Endothelial cell of umbilical vein (primary cell): Measurements from ENCODE around the gene CDYL. TPM values are rescaled to one million over a fixed set of nuclear protein-coding genes. Genes with fewer than 3 reads are reported as not detected.

Experiments used
- BruUV-seq: library from RNA; stranded (reverse); fragments of 400-500 nt; replicated peaks from 2 replicates; lab custom pipeline; 2021; lab: Mats Ljungman, UMichigan
- CTCF ChIA-PET: fragments of 300-600, 350-600 bp; sonication (Branson Sonifier 250); formaldehyde crosslinking; loops from one replicate; lab custom pipeline; 2021; ENCODE audit warnings: antibody characterized with exemption, inconsistent platforms; lab: Charles Lee
- POLR2A ChIA-PET: fragments of 300-600, 350-600 bp; sonication (Branson Sonifier 250); formaldehyde crosslinking; loops from one replicate; lab custom pipeline; 2021; ENCODE audit warnings: antibody characterized with exemption, inconsistent platforms; lab: Charles Lee
- DNase-seq: peaks from one replicate; pipeline ENCODE4 v3.0.0-alpha.2; 2011; ENCODE audit warnings: low read depth, low spot score
- FAIRE-seq: peaks from 2 replicates; lab custom pipeline; 2011; peaks lifted over from hg19 to GRCh38; lab: Jason Lieb, UNC
- H2AFZ ChIP-seq: 2 replicates; pipeline ENCODE4 v1.6.0; 2012; ENCODE audit warnings: low read depth, low read length, control low read depth, inconsistent platforms
- H3K27ac ChIP-seq: 2 replicates; pipeline ENCODE4 v1.5.1; 2011; ENCODE audit warnings: low read depth, mild to moderate bottlenecking, control low read depth, low read length, moderate library complexity; ENCODE audit not compliant: insufficient read depth
- H3K27me3 ChIP-seq, 2 experiments: 2 replicates each; pipeline versions ENCODE4 v1.6.0 to v1.6.1; 2011; ENCODE audit warnings: low read length in 2 of 2, mixed read lengths in 1 of 2; ENCODE audit not compliant: control insufficient read depth in 2 of 2, insufficient read depth in 2 of 2
- H3K36me3 ChIP-seq, 2 experiments: 2 replicates in 1 of 2; 3 replicates in 1 of 2; pipeline ENCODE4 v1.5.1; 2011; ENCODE audit warnings: low read length in 2 of 2, mild to moderate bottlenecking in 1 of 2, moderate library complexity in 1 of 2; ENCODE audit not compliant: control insufficient read depth in 2 of 2, insufficient read depth in 2 of 2; ENCODE audit errors: extremely low read depth in 1 of 2
- H3K4me1 ChIP-seq: 3 replicates; pipeline ENCODE4 v1.5.1; 2011; ENCODE audit warnings: mild to moderate bottlenecking, low read length; ENCODE audit not compliant: control insufficient read depth, insufficient read depth; ENCODE audit errors: extremely low read depth
- H3K4me2 ChIP-seq: 2 replicates; pipeline ENCODE4 v1.6.1; 2011; ENCODE audit warnings: low read length, control low read depth, mixed read lengths; ENCODE audit not compliant: insufficient read depth
- H3K4me3 ChIP-seq, 3 experiments: fragments of 200-600 bp in 1 of 3; sonication (generic), shearing (Covaris generic) in 1 of 3; replicated peaks in 1 of 3; 2 replicates each; pipeline ENCODE4 v1.5.1; 2011 to 2016; ENCODE audit warnings: control low read depth in 3 of 3, low read length in 3 of 3, mild to moderate bottlenecking in 2 of 3, inconsistent platforms in 1 of 3, low read depth in 1 of 3, moderate library complexity in 1 of 3; ENCODE audit not compliant: insufficient read depth in 1 of 3
- H3K79me2 ChIP-seq: 2 replicates; pipeline ENCODE4 v1.6.0; 2012; ENCODE audit warnings: low read length, inconsistent platforms; ENCODE audit not compliant: control insufficient read depth, insufficient read depth
- H3K9ac ChIP-seq: replicated peaks from 2 replicates; pipeline ENCODE3; 2011; ENCODE audit warnings: low read length, control low read depth; ENCODE audit not compliant: insufficient read depth; ENCODE audit errors: extremely low read depth
- H3K9me1 ChIP-seq: replicated peaks from 3 replicates; pipeline ENCODE4 v1.6.0; 2011; ENCODE audit warnings: mild to moderate bottlenecking, low read length; ENCODE audit not compliant: control insufficient read depth, insufficient read depth; ENCODE audit errors: extremely low read depth
- H3K9me3 ChIP-seq: replicated peaks from 2 replicates; pipeline ENCODE4 v1.5.1; 2012; ENCODE audit warnings: low read length, inconsistent platforms; ENCODE audit not compliant: control insufficient read depth, insufficient read depth
- H4K20me1 ChIP-seq: replicated peaks from 2 replicates; pipeline ENCODE3; 2011; ENCODE audit warnings: mild to moderate bottlenecking, low read length; ENCODE audit not compliant: control insufficient read depth, insufficient read depth; ENCODE audit errors: extremely low read depth
- CTCF ChIP-seq, 2 donors: IDR thresholded peaks; 1 replicate in 1 of 2; 2 replicates in 1 of 2; pipeline ENCODE4 v1.5.1; 2011; ENCODE audit warnings: low read length in 2 of 2, mild to moderate bottlenecking in 2 of 2, moderate library complexity in 2 of 2, control low read depth in 1 of 2, inconsistent platforms in 1 of 2, low read depth in 1 of 2; ENCODE audit not compliant: insufficient read depth in 1 of 2; ENCODE audit errors: extremely low read depth in 1 of 2
- EZH2 ChIP-seq: IDR thresholded peaks from 2 replicates; pipeline ENCODE4 v1.6.1; 2012; ENCODE audit warnings: borderline replicate concordance, low read depth, mild to moderate bottlenecking, moderate library complexity, low read length, inconsistent platforms; ENCODE audit not compliant: severe bottlenecking
- FOS ChIP-seq: IDR thresholded peaks from 2 replicates; pipeline ENCODE4 v1.6.1; 2011; ENCODE audit warnings: mild to moderate bottlenecking, low read length, moderate library complexity, borderline replicate concordance; ENCODE audit not compliant: insufficient read depth
- GATA2 ChIP-seq: IDR thresholded peaks from 2 replicates; pipeline ENCODE4 v1.7.0; 2011; ENCODE audit warnings: low read depth, mild to moderate bottlenecking, moderate library complexity, mixed read lengths, low read length; ENCODE audit not compliant: insufficient read length, insufficient read depth
- JUN ChIP-seq: IDR thresholded peaks from 2 replicates; pipeline ENCODE4 v1.6.1; 2011; ENCODE audit warnings: borderline replicate concordance, low read depth; ENCODE audit not compliant: insufficient read length, insufficient read depth
- MAX ChIP-seq: IDR thresholded peaks from 2 replicates; pipeline ENCODE4 v1.6.1; 2011; ENCODE audit not compliant: insufficient read depth, insufficient read length
- MYC ChIP-seq: IDR thresholded peaks from one replicate; pipeline ENCODE4 v1.6.1; 2011; ENCODE audit warnings: mild to moderate bottlenecking, low read depth, low read length
- POLR2A ChIP-seq: IDR thresholded peaks from 2 replicates; pipeline ENCODE4 v1.6.1; 2012; ENCODE audit warnings: low read depth, mild to moderate bottlenecking, control low read depth, low read length
- POLR2AphosphoS5 ChIP-seq: IDR thresholded peaks from 2 replicates; pipeline ENCODE4 v1.6.1; 2012; ENCODE audit warnings: low read depth, mild to moderate bottlenecking, control low read depth, low read length, moderate library complexity; ENCODE audit not compliant: insufficient read depth
- dilution Hi-C: fragments of 300-500 bp; cut with MboI; formaldehyde crosslinking; loops from one replicate; pipeline ENCODE4 v1.15.0; 2019; ENCODE audit warnings: low sequenced_read_pairs; ENCODE audit not compliant: extremely low pct_ligation_motif_present
- intact Hi-C: fragments of 100-400 bp; cut with micrococcal nuclease; formaldehyde crosslinking; loops from one replicate; pipeline ENCODE4 v1.10.0; 2022
- polyA plus RNA-seq, 4 experiments: library from polyadenylated mRNA; depleted of rRNA in 3 of 4; stranded (reverse) in 3 of 4; unstranded in 1 of 4; fragments of >200 nt; gene quantifications; 2 replicates each; pipeline versions ENCODE4 v1.2.1 to v1.2.3, GENCODE V29; 2011 to 2012; ENCODE audit warnings: missing spikeins in 1 of 4
- total RNA-seq: library from RNA; stranded (reverse); gene quantifications from 2 replicates; pipeline ENCODE4 v1.2.3, GENCODE V29; 2021

Gene CDYL
- total and polyA plus RNA-seq, 2 donors (not counting 3 experiments of a cell fraction or from before 2014, with no cell fraction given), result 10.2 to 35.6 TPM

GRCh38 chr6:4756247-4756646, 20.0 kb upstream of the CDYL start:
- H3K4me3 ChIP-seq, result no peak overlapping the region
- dilution Hi-C loops (no loop called here), intact Hi-C loops (no loop called here)
- BruUV-seq, result no TSS peak
- no peak overlapping the region for H2AFZ ChIP-seq
- no peaks in the 10 kb centered on the region for H4K20me1 ChIP-seq
- H3K9ac ChIP-seq, result no peak overlapping the region
- peaks cover 4 to 12% of the 10 kb centered on the region in 2 experiments for H3K27me3 ChIP-seq
- H3K27ac ChIP-seq, result no peak overlapping the region
- no peaks in the 10 kb centered on the region for H3K4me1 ChIP-seq
- H3K4me2 ChIP-seq, result no peak overlapping the region
- no peaks in the 10 kb centered on the region for H3K9me1 ChIP-seq
- no peak for DNase-seq
- no peaks in the 10 kb centered on the region for H3K36me3 ChIP-seq
- no peak for TF ChIP-seq GATA2
- no peak for TF ChIP-seq JUN
- no peak for TF ChIP-seq POLR2AphosphoS5
- TF ChIP-seq CTCF (IDR thresholded peaks at IDR 0.05; ENCODE audit: extremely low read depth in 1 of 2, insufficient read depth in 1 of 2, low read depth in 1 of 2, low read length in 2 of 2), result no peak
- TF ChIP-seq MAX, result no peak
- no peak for TF ChIP-seq MYC
- TF ChIP-seq EZH2, result no peak
- no peak for TF ChIP-seq FOS
- TF ChIP-seq POLR2A, result no peak
- ChIA-PET CTCF (no interaction called here), POLR2A (no interaction called here)
- FAIRE-seq, result no peak
- H3K9me3 ChIP-seq, result no peaks in the 10 kb centered on the region
- H3K79me2 ChIP-seq, result no peaks in the 10 kb centered on the region
